Thoracic aorta (tissue), 2 donors: Measurements from ENCODE around the gene UNCX. TPM values are rescaled to one million over a fixed set of nuclear protein-coding genes. Genes with fewer than 3 reads are reported as not detected.
"Not testable (repeated sequence)": the region's sequence is repeated elsewhere in the genome, so short reads cannot be mapped to it uniquely, and the experiment has no call there.

ENCODE experiments used
- ATAC-seq: fragments of 150-250 bp; one replicate; pipeline ENCODE4 v1.8.0; 2017; ENCODE audit warnings: low read depth; ENCODE audit not compliant: insufficient number of reproducible peaks, low FRiP score
- DNase-seq: peaks from one replicate; pipeline ENCODE4 v3.0.0-alpha.2; 2020; ENCODE audit warnings: low spot score
- H3K27ac ChIP-seq, 2 donors: fragments of 200-600 bp; sonication (generic); 1 replicate in 1 of 2; 2 replicates in 1 of 2; pipeline ENCODE4 v1.5.1; 2016; ENCODE audit warnings: mild to moderate bottlenecking in 2 of 2, moderate library complexity in 2 of 2
- H3K27me3 ChIP-seq: fragments of 200-600 bp; sonication (generic); replicated peaks from 2 replicates; pipeline ENCODE4 v1.6.0; 2016; ENCODE audit warnings: mild to moderate bottlenecking; ENCODE audit not compliant: insufficient read depth
- H3K36me3 ChIP-seq: fragments of 200-600 bp; sonication (generic); one replicate; pipeline ENCODE4 v1.5.1; 2016
- H3K4me1 ChIP-seq, 2 donors: fragments of 200-600 bp; sonication (generic); 1 replicate in 1 of 2; 2 replicates in 1 of 2; pipeline versions ENCODE4 v1.5.1 to v1.6.0; 2016; ENCODE audit warnings: low read depth in 2 of 2, mild to moderate bottlenecking in 1 of 2; ENCODE audit not compliant: control insufficient read depth in 1 of 2
- H3K4me3 ChIP-seq: fragments of 200-600 bp; sonication (generic); 2 replicates; pipeline ENCODE4 v1.5.1; 2016; ENCODE audit warnings: mild to moderate bottlenecking
- H3K9me3 ChIP-seq: fragments of 200-600 bp; sonication (generic); 2 replicates; pipeline ENCODE4 v1.5.1; 2016
- total RNA-seq, 2 donors: library from RNA; depleted of rRNA; stranded (reverse); fragments of >200 nt; gene quantifications; one replicate each; pipeline versions ENCODE4 v1.1.0 to v1.2.3, GENCODE V29; 2016
- TF ChIP-seq, protein P1 (sequence below): fragments of 200-600 bp; sonication (generic); IDR thresholded peaks from one replicate; pipeline ENCODE4 v1.5.1; 2019; ENCODE audit warnings: antibody characterized with exemption

UNCX gene
- total RNA-seq, 2 donors from 2014 or later, result not detected

DNA sequence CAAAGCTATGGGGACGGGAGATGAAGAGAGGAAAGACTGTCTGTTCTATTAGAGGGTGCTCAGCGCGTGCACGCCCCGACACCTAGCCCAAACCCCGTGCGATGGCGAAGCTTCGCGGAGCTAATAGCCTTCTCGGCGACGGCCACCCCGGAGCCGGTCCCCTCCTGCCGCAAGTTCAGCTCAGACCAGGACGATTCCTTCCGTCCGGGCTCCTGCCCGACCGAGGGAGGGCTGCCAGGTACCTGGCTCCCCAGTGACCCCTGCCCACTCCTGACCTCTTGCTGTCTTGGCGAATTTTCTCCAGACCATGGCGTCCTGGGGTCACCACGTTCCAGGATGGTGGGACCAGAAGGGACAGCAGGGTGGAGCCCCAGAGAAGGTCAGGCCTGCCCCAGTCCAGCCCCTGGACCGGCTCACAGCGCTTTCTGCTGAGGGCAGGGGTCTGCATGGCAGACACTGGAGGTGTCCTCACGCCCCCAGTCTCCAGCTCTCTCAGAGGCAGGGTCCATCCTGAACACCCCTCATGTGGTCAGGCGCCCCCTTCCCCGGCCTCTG is 36.7 kb downstream of the UNCX start:
- DNase-seq (no peak), ATAC-seq (no peak)
- H3K9me3 ChIP-seq, result no peaks in the 10 kb centered on the region
- no peak overlapping the region for H3K4me3 ChIP-seq
- no peaks in the 10 kb centered on the region for H3K36me3 ChIP-seq
- H3K27me3 ChIP-seq, result no peaks in the 10 kb centered on the region
- no peaks in the 10 kb centered on the region for H3K4me1 ChIP-seq
- H3K27ac ChIP-seq, result no peak overlapping the region
- TF ChIP-seq, protein P1, sequence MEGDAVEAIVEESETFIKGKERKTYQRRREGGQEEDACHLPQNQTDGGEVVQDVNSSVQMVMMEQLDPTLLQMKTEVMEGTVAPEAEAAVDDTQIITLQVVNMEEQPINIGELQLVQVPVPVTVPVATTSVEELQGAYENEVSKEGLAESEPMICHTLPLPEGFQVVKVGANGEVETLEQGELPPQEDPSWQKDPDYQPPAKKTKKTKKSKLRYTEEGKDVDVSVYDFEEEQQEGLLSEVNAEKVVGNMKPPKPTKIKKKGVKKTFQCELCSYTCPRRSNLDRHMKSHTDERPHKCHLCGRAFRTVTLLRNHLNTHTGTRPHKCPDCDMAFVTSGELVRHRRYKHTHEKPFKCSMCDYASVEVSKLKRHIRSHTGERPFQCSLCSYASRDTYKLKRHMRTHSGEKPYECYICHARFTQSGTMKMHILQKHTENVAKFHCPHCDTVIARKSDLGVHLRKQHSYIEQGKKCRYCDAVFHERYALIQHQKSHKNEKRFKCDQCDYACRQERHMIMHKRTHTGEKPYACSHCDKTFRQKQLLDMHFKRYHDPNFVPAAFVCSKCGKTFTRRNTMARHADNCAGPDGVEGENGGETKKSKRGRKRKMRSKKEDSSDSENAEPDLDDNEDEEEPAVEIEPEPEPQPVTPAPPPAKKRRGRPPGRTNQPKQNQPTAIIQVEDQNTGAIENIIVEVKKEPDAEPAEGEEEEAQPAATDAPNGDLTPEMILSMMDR, result no peak

DNA sequence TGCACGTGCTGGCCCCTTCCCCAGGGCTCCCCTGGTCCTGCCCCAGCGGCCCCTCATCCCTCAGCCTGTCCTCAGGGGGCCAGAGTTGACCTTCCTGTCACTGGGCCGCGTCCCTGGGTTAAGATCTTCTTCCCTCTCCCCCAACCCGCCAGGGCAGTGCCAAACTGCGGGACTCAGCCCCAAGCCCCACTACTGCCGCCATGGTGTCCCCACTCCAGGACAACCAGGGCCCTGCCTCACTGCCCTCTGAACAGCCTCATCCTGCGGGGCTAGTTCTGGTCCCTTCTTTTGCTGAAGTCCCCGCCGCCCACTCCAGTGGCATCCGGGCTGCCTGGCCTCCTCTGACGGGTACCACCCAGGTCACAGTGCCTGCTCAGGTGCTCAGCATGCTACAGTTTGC is 37.5 kb downstream of the UNCX start:
- H3K27me3 ChIP-seq, result no peaks in the 10 kb centered on the region
- no peak for DNase-seq

DNA sequence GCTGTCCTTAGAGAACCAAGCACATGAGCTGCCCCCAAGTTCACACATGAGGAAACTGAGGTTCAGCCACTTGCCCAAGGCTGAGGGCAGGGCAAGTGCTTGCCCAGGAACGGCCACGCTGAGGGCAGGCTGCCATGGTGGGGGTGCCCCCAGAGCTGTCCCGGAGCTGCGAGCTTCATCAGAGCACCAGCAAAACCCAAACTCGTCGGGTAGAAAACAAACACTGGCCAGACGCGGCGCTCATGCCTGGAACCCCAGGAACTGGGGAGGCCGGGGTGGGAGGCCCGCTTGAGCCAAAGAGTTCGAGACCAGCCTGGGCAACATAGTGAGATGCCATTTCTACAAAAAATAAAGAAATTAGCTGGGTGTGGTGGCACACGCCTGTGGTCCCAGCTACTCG is 38.4 kb downstream of the UNCX start:
- no peak for DNase-seq
- H3K36me3 ChIP-seq, result no peaks in the 10 kb centered on the region
- no peak for ATAC-seq
- no peaks in the 10 kb centered on the region for H3K4me1 ChIP-seq
- H3K27me3 ChIP-seq, result no peaks in the 10 kb centered on the region
- H3K27ac ChIP-seq, result no peak overlapping the region
- no peak overlapping the region for H3K4me3 ChIP-seq
- TF ChIP-seq, protein P1, result no peak
- H3K9me3 ChIP-seq, result no peaks in the 10 kb centered on the region

More for the DNA sequence above, 37.5 kb downstream of the UNCX start:
- TF ChIP-seq, protein P1, result no peak
- no peaks in the 10 kb centered on the region for H3K9me3 ChIP-seq
- no peak overlapping the region for H3K27ac ChIP-seq
- no peaks in the 10 kb centered on the region for H3K4me1 ChIP-seq
- ATAC-seq, result no peak
- H3K36me3 ChIP-seq, result no peaks in the 10 kb centered on the region
- no peak overlapping the region for H3K4me3 ChIP-seq

DNA sequence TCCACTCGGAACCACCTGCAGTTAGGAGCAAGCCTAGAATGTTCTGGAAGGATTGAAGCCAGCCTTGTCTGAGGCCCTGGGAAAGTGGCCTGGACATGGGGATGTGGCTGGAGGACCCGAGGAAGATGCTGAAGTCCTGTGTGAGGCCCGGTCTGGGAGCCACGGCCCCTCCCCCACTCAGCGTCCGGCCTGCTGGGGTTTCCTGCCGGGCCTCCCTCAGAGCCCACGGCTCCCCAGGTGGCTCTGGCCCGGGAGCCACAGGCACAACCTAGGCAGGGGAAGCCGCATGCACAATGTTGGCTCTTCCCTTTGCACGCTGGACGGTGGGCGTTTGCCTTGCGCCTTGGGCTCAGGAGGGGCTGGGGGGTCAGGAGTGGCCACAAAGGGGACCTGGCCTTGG is 39.0 kb downstream of the UNCX start:
- no peaks in the 10 kb centered on the region for H3K9me3 ChIP-seq
- ATAC-seq (no peak), DNase-seq (no peak)
- no peak overlapping the region for H3K27ac ChIP-seq
- TF ChIP-seq, protein P1, result no peak
- H3K27me3 ChIP-seq, result no peaks in the 10 kb centered on the region
- no peaks in the 10 kb centered on the region for H3K36me3 ChIP-seq
- no peak overlapping the region for H3K4me3 ChIP-seq
- H3K4me1 ChIP-seq, result no peaks in the 10 kb centered on the region

DNA sequence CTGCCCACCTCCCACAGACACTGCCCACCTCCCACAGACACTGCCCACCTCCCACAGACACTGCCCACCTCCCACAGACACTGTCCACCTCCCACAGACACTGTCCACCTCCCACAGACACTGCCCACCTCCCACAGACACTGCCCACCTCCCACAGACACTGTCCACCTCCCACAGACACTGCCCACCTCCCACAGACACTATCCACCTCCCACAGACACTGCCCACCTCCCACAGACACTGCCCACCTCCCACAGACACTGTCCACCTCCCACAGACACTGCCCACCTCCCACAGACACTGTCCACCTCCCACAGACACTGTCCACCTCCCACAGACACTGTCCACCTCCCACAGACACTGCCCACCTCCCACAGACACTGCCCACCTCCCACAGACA is 39.5 kb downstream of the UNCX start:
- not testable (repeated sequence) for DNase-seq, H3K9me3 ChIP-seq, ATAC-seq, H3K27me3 ChIP-seq, H3K4me3 ChIP-seq, H3K4me1 ChIP-seq, H3K27ac ChIP-seq, H3K36me3 ChIP-seq
